Femur (tissue), 1 donor: ENCODE results near the gene SLC25A11.
"Not testable (repeated sequence)": the region's sequence is repeated elsewhere in the genome, so short reads cannot be mapped to it uniquely, and the experiment has no call there.

ENCODE experiments used
- DNase-seq: peaks from one replicate; pipeline ENCODE4 v3.0.0-alpha.2; 2017

Gene SLC25A11

DNA sequence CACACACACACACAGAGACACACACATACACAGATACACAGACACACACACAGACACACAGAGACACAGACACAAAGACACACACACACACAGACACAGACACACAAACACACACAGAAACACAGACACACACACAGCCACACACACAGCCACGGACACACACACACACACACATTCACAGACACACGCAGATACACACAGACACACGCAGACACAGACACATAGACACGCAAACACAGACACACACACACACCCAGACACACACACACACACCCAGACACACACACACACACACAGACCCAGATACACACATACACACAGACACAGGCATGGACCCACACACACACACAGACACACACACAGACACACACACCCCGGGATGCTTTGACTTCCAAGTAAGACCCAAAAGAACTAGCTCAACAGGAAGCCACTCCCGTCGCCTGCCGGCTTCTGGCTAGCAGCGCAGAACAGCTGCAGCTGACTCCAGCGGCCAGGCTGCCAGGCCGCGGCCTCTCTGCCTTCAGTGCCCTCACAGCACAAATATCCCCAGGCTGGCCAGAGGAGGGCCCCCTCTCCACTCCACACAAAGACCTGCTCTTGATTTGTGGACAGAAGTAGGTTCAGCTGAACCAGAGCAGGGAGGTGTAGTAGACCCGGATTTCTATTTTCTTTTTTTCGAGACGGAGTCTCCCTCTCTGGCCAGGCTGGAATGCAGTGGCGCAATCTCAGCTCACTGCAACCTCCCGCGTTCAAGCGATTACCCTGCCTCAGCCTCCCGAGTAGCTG is 30.9 kb downstream of the SLC25A11 start:
- DNase-seq, result peak; percentile 95

DNA sequence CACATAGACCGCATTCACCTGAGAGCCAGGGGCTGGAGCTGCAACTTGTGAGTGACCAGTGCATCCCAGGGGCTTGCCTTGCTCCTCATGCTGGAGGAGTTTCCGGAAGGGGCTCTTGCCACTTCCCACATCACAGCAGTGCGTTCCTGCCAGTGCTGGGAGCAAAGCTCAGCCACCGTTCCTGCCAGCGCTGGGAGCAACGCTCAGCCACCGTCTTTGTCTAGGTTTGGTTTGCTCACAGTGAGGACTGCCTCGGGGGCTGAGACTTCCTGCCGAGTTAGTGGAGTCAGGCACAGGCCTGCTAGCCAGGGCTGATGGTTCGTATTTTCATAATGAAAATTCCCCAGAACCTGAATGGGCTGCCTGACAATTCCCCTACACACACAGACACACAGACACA is 31.5 kb downstream of the SLC25A11 start:
- peak; percentile 51 for DNase-seq

DNA sequence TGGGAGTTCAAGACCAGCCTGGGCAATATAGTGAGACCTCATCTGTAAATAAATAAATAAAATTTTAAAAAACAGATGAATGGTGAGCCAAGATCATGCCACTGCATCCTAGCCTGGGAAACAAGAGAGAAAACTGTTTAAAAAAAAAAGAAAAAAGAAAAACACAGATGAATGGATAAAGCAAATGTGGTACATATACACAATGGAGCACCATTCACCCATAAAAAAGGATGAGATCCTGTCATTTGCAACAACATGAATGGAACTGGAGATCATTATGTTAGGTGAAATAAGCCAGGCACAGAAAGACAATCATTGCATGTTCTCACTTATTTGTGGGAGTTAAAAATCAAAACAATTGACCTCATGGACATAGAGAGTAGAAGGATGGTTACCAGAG is 33.2 kb downstream of the SLC25A11 start:
- DNase-seq, result not testable (repeated sequence)

DNA sequence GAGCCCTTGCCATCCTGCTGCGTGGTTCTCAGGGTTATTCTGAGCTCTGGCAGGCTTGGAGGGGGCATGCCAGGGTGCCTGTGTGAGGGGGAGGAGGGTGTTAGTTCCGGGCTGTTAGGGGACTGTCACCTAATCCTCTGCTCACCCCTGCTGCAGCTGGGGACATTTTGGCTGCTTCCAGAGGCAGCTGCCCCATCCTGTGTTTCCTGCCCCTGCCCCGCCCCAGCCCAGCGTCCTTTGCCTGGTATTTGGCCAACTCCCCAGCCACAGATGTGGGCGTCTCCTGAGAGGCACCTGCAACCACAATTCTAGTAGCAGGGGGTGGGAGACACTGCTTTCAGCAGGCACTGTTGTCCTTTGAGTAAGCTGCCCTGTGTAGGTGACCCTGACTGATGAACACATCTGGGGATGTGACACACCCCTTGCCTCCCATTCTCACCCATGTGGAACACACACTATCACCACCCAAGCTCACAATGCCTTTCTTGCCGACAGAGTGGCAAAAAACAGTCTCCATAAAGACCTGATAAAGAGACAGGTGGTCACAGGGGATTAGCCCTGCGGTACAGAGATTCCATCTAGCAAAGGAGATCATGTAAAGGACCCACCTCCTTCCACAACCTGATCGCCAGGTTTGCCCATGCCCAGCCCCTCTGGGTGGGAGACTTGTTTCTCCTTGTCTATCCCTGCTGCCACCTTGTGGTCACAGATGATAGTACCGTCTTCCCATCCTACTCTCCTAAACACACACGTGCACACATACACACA is 36.6 kb downstream of the SLC25A11 start, which contains the start of gene CHRNE:
TSS of gene CHRNE (minus strand) at position 48 of the 768 bp plus-strand sequence. CDS start at position 13, 35 bp downstream.
- DNase-seq, result peak; percentile 81

DNA sequence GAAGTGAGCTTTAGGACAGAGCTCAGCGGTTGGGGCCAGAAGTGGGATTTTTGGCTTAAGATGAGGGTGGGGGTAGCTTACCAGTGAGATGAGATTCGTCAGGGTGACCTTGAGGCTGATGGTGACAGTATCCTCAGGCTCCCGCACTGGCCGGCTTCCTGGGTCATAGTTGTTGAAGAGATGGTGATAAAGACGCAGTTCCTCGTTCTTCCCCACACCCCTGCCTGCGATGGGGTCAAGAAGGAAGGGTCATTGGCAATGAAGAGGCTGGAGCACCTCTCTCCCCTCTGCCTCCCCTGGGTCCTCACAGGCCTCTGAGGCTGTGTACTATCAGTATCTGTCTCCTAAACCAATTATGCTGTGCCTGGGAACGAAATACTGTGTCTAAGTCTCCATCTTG is 37.3 kb downstream of the SLC25A11 start:
- no peak for DNase-seq

DNA sequence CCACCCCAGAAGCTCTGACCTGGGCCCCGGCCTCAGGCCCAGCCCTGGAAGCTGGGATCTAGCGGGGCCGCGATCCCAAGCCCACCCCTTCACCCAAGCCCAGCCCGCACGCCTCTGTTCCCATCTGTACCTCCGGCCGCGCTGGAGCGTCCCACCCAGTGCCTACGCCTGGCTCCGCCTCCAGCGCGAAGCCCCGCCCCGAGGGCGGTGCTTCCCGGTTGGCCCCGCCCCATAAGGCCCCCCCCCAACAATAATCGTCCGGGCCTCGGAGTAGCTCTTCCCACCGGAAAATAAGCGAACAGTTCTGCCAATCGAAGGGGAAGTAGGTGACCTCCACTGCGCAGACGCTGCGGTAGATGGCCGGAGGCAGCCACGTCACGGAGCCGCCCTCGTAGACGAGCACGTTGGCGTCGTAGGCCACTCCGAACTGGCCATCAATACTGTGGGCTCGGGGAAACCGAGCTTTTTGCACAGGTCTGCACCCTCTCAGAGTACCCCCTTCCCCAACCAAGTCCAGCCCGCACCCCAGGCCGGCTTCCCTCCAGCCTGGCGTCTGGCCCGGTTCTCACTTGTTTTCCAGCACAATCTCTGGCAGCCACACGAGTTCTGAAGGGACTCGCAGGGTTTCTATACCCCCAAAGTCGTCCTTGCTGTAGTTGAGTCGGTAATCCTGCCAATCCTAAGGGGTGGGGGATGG is 38.0 kb downstream of the SLC25A11 start:
- peak; percentile 77 for DNase-seq

DNA sequence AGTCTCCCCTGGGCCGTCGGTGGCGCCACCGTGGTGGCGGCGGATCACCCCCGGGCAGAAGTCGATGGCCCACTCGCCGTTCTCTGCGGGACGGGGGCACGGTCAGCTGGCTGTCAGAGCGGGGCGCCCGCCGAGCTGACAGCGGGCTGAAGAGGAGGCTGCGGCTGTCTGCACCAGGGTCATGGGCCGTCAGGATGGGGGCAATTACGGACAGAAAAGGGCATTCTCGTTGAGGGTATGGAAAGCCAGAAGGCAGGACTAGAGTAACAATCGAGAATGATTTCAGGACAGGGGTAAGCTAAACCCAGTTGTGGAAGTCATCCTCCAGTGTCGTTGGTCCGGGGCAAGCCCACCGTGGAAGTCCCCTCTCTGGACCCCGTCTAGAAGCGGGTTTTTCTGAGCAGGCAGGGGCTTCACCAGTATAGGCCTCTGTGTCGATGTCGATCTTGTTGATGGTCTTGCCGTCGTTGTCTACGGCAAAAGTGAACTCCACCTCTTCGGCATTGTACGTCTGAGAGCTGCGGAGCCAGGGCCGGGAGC is 38.7 kb downstream of the SLC25A11 start:
- no peak for DNase-seq

DNA sequence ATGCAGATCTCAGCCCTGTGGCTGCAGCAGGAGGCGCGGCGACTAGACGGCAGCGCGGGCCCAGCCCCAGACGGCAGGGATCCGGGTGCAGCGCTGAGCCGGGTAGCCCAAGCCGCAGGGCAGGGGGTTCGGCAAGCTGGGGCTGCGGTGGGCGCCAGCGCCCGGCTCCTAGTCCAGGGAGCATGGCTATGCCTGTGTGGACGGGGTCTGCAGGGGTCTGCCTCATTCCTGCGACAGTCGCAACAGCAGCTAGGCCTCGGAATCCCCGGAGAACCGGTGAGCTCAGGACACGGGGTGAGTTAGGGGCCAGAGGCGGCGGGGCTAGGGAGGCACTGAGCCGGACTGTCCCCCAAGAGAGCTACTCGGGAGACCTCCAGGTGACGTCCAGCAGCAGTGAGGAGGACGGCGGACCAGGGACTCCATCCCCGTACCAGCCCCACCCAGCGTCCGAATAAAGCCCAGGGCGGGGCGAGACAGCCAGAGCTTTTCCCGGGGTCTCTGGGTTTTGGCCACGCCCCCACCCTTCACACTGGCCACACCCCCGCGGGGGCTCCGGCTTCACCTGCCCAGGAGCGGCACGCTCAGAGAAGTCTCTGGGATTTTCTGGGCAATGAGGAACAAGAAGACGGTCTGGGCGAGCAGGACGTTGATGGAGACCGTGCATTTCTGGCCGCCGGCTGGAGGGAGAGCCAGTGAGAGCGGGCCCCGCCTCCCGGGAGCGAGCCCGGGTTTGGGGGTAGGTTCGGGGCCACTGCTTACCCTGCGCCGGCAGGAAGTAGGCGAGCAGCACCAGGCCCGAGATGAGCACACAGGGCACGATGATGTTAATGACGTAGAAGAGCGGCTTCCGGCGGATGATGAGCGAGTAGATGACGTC is 39.4 kb downstream of the SLC25A11 start:
- DNase-seq, result peak; percentile 74

DNA sequence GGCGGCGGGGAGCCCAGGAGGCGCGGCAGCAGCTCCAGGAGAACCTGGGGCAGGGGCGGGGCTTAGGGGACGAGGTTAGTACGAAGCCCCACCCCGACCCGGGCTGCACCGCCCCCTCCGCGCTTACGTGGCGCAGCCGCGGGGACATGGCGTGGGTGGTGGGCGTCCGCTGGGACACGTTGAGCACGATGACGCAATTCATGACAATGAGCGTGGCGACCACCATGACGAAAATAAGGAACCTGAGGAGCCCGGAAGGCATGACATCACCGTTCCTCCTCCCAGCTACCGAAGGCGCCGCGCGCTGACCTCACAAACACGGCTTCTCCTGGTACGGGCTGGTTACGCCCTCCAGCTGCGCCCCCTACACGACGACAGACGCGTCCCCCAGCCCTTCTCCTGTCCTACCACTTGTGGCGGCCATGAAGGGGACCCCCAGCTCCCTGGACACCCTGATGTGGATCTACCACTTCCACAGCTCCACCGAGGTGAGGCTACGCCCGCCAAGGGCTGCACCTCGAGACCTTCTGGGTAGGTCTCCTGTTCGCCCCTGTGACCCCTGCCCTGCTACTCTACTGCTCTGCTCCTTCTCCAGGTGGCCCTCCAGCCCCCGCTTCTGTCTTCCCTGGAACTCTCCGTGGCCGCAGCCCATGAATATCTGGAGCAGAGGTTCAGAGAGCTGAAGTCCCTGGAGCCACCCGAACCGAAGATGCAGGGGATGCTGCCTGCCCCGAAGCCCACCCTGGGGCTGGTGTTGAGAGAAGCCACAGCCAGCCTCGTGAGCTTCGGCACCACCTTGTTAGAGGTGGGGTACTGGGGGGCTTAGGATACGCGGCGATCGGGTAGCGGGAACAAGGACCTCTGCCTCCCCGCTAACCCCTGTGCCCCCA is 40.3 kb downstream of the SLC25A11 start, which contains the start of gene C17orf107:
TSS of gene C17orf107 (plus strand) at position 196 of the 890 bp plus-strand sequence. CDS start at position 423, 227 bp downstream.
- peak; percentile 90 for DNase-seq

DNA sequence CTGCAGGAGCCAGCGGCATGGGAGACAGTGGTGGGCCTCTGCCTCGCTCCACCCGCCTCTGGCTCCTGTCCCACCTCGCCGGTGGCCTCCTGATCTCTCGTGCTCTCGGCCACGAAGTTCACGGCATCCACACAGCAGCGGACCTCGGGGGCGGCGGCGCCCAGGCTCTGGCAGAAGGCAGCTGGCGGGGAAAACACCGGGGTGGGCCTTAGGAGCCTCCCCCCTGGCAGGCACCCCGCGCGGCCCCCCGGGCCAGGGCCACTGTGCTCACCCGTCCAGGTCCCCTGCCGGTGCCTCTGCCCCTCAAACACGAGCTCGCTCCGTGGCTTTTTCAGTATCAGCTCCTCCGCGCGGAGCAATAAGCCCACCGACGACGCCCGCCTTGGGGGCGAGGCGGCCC is 40.9 kb downstream of the SLC25A11 start:
- DNase-seq, result no peak

DNA sequence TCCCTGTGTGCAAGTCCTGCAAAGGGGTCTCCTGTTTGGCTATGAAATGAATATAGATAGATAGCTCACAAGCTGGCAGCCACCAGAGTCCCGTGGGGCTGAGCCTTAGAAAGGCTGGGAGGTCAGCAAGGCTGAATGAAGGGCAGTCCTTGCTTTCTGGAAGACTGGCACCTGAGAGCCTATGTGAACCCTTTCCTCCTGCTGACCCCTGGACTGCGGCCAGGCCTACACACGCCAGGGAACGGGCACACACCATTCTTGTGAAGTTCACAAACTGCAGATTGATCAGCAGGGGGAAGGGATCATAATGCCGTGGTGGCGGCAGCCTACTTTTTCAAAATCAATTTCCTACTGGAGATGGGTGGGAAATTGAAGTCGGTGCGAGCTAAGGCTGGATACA is 41.5 kb downstream of the SLC25A11 start:
- DNase-seq, result no peak

DNA sequence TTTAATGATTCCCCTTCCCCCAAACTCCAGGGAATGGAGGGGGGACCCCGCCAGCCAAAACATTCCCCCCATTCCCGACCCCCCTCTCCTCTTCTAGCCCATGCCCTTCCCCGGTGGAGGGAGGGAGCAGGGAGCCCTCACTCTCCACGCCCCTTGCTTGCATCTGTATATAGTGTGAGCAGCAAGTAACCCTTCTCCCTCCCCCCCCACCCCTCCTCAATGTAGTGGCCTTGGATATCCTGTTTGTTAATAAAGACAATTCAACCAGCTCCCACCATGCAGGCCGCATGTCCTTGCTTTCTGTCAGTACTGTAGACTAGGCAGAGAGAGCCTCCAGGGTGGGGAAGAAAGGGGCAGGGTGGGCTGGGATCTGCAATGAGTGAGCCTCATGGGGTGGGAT is 42.1 kb downstream of the SLC25A11 start:
- no peak for DNase-seq

DNA sequence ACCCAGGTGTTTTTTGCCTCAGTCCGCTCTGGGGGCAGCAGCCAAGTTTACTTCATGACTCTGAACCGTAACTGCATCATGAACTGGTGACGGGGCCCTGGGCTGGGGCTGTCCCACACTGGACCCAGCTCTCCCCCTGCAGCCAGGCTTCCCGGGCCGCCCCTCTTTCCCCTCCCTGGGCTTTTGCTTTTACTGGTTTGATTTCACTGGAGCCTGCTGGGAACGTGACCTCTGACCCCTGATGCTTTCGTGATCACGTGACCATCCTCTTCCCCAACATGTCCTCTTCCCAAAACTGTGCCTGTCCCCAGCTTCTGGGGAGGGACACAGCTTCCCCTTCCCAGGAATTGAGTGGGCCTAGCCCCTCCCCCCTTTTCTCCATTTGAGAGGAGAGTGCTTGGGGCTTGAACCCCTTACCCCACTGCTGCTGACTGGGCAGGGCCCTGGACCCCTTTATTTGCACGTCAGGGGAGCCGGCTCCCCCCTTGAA is 42.6 kb downstream of the SLC25A11 start:
- DNase-seq, result no peak

DNA sequence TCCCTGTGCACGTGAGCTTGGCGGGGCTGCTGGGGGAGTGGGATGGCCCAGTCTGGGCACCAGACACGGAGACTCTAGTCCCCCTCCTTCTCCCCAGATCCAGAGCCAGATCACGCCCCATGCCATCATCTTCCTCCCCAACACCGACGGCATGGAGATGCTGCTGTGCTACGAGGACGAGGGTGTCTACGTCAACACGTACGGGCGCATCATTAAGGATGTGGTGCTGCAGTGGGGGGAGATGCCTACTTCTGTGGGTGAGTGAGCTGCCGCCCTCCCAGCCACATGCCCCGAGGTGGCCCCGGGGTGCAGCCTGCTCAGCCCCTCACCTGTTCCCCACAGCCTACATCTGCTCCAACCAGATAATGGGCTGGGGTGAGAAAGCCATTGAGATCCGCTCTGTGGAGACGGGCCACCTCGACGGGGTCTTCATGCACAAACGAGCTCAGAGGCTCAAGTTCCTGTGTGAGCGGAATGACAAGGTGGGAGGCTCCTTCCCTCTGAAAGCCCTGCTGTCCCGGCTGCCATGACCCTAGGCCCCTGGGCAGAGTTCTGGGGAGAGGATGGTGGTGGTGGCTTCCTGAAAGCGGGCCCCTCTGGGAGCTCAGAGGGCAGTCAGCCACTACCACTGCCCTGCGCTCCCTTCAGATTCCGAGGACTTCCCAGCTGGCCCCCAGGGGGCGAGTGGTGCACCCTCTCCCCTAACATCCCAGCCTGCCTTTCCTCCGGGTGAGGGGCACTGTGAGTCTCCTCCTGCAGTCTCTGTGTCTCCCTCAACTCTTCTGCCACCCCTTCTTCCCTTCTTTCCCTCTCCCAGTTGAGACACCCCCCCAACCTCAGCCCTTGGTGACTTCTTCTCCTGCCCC is 43.3 kb downstream of the SLC25A11 start:
- DNase-seq, result no peak

DNA sequence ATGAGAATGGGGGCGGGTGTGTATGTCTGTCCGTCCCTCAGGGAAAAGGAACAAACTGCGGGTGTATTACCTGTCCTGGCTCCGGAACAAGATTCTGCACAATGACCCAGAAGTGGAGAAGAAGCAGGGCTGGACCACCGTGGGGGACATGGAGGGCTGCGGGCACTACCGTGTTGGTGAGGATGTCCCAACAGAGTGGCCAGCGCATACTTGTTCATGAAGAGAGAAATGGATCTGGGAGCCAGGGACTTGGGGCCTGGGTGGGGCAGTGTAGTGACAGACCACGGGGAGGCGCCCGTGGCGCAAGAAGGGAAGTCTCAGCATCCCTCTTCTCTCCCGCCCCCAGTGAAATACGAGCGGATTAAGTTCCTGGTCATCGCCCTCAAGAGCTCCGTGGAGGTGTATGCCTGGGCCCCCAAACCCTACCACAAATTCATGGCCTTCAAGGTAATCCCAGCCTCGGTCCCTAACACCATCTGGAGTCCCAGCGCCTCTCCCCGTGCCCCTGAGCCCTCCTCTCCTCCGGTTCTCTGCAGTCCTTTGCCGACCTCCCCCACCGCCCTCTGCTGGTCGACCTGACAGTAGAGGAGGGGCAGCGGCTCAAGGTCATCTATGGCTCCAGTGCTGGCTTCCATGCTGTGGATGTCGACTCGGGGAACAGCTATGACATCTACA is 44.1 kb downstream of the SLC25A11 start:
- DNase-seq, result no peak

DNA sequence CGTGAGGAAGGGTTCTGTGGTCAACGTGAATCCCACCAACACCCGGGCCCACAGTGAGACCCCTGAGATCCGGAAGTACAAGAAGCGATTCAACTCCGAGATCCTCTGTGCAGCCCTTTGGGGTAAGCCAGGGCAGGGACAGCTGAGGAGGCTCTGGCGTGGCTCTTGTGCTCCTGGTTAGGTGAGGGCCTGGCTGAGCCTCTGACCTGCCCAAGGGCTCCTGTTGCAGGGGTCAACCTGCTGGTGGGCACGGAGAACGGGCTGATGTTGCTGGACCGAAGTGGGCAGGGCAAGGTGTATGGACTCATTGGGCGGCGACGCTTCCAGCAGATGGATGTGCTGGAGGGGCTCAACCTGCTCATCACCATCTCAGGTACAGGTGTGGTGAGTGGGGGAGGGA is 44.7 kb downstream of the SLC25A11 start:
- no peak for DNase-seq

DNA sequence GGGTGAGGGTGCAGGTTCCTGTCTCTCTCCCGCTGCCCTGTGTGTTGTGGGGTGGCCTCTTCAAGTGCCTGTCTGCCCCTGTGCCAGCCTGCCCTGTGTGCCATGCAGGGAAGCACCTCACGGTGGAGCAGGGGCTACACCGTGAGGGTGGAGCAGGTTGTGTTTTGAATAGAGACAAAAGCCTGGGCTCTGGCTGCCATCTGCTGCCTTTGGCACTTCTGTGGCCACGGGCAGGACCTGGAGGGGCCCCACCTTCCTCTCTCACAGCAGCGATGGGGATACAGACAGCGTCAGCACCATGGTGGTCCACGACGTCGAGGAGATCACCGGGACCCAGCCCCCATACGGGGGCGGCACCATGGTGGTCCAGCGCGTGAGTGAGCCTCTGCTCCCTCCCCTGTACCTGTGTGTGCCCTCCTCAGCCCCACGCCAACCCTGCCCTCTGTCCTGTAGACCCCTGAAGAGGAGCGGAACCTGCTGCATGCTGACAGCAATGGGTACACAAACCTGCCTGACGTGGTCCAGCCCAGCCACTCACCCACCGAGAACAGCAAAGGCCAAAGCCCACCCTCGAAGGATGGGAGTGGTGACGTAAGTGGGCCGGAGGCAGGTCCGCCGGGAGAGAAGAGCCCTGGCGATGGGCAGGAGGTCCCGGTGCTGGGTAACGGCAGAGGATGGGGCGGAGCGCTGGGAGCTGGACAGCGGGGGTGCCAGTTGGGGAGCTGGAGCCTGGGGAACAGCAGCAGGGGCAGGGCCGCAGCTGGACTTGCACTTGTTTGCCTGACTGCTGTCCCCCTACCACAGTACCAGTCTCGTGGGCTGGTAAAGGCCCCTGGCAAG is 45.9 kb downstream of the SLC25A11 start:
- no peak for DNase-seq

DNA sequence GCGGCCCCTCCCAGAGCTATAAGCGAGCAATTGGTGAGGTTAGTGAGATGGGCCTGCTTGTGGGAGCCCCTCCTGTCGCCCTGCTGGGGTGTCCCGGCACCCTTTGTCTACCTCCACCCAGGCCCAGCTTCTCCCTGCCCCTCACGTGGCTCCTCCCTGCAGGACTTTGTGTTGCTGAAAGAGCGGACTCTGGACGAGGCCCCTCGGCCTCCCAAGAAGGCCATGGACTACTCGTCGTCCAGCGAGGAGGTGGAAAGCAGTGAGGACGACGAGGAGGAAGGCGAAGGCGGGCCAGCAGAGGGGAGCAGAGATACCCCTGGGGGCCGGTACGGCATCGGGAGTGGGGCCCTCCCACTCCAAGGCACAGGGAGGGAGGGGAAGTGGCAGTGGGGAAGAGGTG is 46.6 kb downstream of the SLC25A11 start:
- DNase-seq, result no peak
